MM.1S (cell line): Measurements from ENCODE around the gene RGS7.
"Not testable (repeated sequence)": the region's sequence is repeated elsewhere in the genome, so short reads cannot be mapped to it uniquely, and the experiment has no call there.

ENCODE experiments used
- EZH2 ChIP-seq: fragments of 300-600 bp; sonication (generic); optimal IDR thresholded peaks from 2 replicates; pipeline ENCODE3; 2017; ENCODE audit warnings: low read depth, mild to moderate bottlenecking, antibody characterized with exemption, low read length, mixed read lengths
- EZH2phosphoT487 ChIP-seq: fragments of 300-600 bp; sonication (generic); IDR thresholded peaks from 2 replicates; pipeline ENCODE4 v1.6.1; 2018; ENCODE audit warnings: antibody characterized with exemption, low read length
- TF ChIP-seq, protein P1 (sequence below): fragments of 300-600 bp; sonication (generic); IDR thresholded peaks from 2 replicates; pipeline ENCODE4 v1.5.1; 2016; ENCODE audit warnings: antibody characterized with exemption, low read length, mixed read lengths

DNA sequence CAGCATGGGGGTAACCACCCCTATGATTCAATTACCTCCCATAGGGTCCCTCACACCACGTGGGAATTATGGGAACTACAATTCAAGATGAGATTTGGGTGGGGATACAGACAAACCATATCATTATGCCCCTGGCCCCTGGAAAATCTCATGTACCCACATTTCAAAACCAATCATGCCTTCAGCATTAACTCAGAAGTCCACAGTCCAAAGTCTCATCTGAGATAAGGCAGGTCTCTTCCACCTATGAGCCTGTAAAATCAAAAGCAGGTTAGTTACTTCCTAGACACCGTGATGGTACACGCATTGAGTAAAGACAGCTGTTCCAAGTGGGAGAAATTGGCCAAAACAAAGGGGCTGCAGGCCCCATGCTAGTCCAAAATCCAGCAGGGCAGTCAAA lies 215.4 kb downstream of the RGS7 start:
- TF ChIP-seq, protein P1, sequence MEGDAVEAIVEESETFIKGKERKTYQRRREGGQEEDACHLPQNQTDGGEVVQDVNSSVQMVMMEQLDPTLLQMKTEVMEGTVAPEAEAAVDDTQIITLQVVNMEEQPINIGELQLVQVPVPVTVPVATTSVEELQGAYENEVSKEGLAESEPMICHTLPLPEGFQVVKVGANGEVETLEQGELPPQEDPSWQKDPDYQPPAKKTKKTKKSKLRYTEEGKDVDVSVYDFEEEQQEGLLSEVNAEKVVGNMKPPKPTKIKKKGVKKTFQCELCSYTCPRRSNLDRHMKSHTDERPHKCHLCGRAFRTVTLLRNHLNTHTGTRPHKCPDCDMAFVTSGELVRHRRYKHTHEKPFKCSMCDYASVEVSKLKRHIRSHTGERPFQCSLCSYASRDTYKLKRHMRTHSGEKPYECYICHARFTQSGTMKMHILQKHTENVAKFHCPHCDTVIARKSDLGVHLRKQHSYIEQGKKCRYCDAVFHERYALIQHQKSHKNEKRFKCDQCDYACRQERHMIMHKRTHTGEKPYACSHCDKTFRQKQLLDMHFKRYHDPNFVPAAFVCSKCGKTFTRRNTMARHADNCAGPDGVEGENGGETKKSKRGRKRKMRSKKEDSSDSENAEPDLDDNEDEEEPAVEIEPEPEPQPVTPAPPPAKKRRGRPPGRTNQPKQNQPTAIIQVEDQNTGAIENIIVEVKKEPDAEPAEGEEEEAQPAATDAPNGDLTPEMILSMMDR = not testable (repeated sequence)
- TF ChIP-seq EZH2, EZH2phosphoT487: not testable (repeated sequence)
